ENCODE data around the gene B3GALNT2.

B3GALNT2 gene

GRCh38 chr1:235516862-235517446, 12.7 kb upstream of the B3GALNT2 start:
- TF ChIP-seq CTCF (IDR thresholded peaks at IDR 0.05; ENCODE audit: low read depth, low read length) = no peak
- DNase-seq = no peak
- no peaks in the 10 kb centered on the region for H3K27me3 ChIP-seq (ENCODE audit: insufficient read depth, low read depth, severe bottlenecking)
- no peak overlapping the region for H3K4me3 ChIP-seq (ENCODE audit: low read depth, low read length)
- no peaks in the 10 kb centered on the region for H3K36me3 ChIP-seq
- H3K9me3 ChIP-seq (ENCODE audit: severe bottlenecking) = no peaks in the 10 kb centered on the region
- H3K27ac ChIP-seq = no peak overlapping the region

GRCh38 chr1:235515844-235516512, 11.7 kb upstream of the B3GALNT2 start:
- Histone ChIP-seq H3K36me3 (no peaks in the 10 kb centered on the region), H3K9me3 (ENCODE audit: severe bottlenecking) (no peaks in the 10 kb centered on the region), H3K4me3 (ENCODE audit: low read depth, low read length) (no peak overlapping the region), H3K27ac (no peak overlapping the region), H3K27me3 (ENCODE audit: insufficient read depth, low read depth, severe bottlenecking) (no peaks in the 10 kb centered on the region)
- DNase-seq = no peak
- no peak for TF ChIP-seq CTCF (IDR thresholded peaks at IDR 0.05; ENCODE audit: low read depth, low read length)

- Histone ChIP-seq H3K9me3 (ENCODE audit: severe bottlenecking) (no peaks in the 10 kb centered on the region), H3K4me3 (ENCODE audit: low read depth, low read length) (no peak overlapping the region), H3K27me3 (ENCODE audit: insufficient read depth, low read depth, severe bottlenecking) (no peaks in the 10 kb centered on the region), H3K36me3 (no peaks in the 10 kb centered on the region), H3K27ac (no peak overlapping the region)
- TF ChIP-seq CTCF (IDR thresholded peaks at IDR 0.05; ENCODE audit: low read depth, low read length) = peak; percentile 91
- DNase-seq = peak; percentile 70
Measured at GRCh38 chr1:235513495-235514366, 9.5 kb upstream of the B3GALNT2 start.

- Histone ChIP-seq H3K9me3 (ENCODE audit: severe bottlenecking) (no peaks in the 10 kb centered on the region), H3K4me3 (ENCODE audit: low read depth, low read length) (no peak overlapping the region), H3K27me3 (ENCODE audit: insufficient read depth, low read depth, severe bottlenecking) (no peaks in the 10 kb centered on the region), H3K27ac (no peak overlapping the region), H3K36me3 (no peaks in the 10 kb centered on the region)
- peak; percentile 65 for DNase-seq
- TF ChIP-seq CTCF (IDR thresholded peaks at IDR 0.05; ENCODE audit: low read depth, low read length) = peak; percentile 74
Measured at GRCh38 chr1:235511470-235512240, 7.4 kb upstream of the B3GALNT2 start.

GRCh38 chr1:235510823-235511222, 6.6 kb upstream of the B3GALNT2 start:
- Histone ChIP-seq H3K27me3 (ENCODE audit: insufficient read depth, low read depth, severe bottlenecking) (no peaks in the 10 kb centered on the region), H3K4me3 (ENCODE audit: low read depth, low read length) (no peak overlapping the region), H3K9me3 (ENCODE audit: severe bottlenecking) (no peaks in the 10 kb centered on the region), H3K27ac (no peak overlapping the region), H3K36me3 (no peaks in the 10 kb centered on the region)
- no peak for DNase-seq
- no peak for TF ChIP-seq CTCF (IDR thresholded peaks at IDR 0.05; ENCODE audit: low read depth, low read length)

Measured in WERI-Rb-1 (cell line).